NCI-H82 treated with DMSO at 0.1 percent for 48 hours (cell line): ENCODE measurements around the gene PMFBP1.

Experiments used
- DNase-seq: peaks from one replicate; lab custom pipeline; 2025; ENCODE audit not compliant: unreplicated experiment; lab: John Stamatoyannopoulos, UW

Gene PMFBP1

GRCh38 chr16:72172105-72173034, at the start of gene PMFBP1:
TSS of gene PMFBP1 (minus strand) at chr16:72172155. CDS start at chr16:72171208, 947 bp downstream.
- DNase-seq: no peak

- no peak for DNase-seq
These were observed 49.7 kb upstream of the PMFBP1 start for GRCh38 chr16:72221630-72222024.

- no peak for DNase-seq
These were observed 49.1 kb upstream of the PMFBP1 start for GRCh38 chr16:72220875-72221629.

- no peak for DNase-seq
These were observed 47.3 kb upstream of the PMFBP1 start for GRCh38 chr16:72219282-72219681.

GRCh38 chr16:72216767-72217166, 44.8 kb upstream of the PMFBP1 start:
- no peak for DNase-seq

- no peak for DNase-seq
These were observed 42.9 kb upstream of the PMFBP1 start for GRCh38 chr16:72214821-72215220.

GRCh38 chr16:72211110-72211509, 39.2 kb upstream of the PMFBP1 start:
- no peak for DNase-seq

GRCh38 chr16:72210555-72210954, 38.6 kb upstream of the PMFBP1 start:
- DNase-seq: no peak

GRCh38 chr16:72210072-72210471, 38.1 kb upstream of the PMFBP1 start:
- no peak for DNase-seq

DNA sequence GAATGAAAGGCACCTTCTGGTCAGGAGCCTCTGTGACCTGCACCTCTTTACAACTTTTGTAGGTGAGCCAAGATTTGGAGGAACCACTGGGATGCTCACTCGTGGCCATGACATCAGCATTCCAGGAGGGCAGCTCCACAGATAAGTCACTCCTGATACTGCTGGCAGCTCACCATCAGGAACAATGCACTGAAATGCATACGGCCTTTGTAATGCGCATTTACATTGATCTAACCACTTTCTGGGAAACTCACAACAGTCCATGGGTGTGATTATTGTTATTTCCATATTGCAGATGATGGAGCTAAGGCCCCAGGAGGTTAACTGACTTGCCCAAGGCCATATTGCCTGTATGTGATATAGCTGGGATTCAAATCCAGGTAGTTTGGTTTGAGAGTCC, 34.3 kb upstream of the PMFBP1 start:
- DNase-seq: no peak

DNA sequence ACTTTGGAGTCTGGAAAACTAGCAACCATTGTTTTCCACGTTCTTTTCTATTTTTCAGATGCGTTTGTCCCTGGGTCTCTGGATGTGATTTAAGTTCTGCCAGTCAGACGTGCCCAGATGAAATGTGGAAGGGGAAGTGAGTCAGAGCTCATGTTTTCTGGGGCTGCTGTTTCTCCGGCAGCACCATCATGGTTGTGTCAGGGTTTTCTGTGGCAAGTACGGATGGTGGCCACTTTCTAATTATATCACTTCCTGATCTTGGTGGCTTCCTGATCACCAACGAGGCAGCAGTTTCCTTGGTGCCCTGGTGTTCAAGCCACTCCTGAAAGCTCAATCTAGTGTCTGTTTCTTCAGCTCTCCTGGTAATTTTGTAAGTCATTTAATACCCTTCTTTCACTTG, 31.4 kb upstream of the PMFBP1 start:
- no peak for DNase-seq

- no peak for DNase-seq
These were observed 30.1 kb upstream of the PMFBP1 start for GRCh38 chr16:72202014-72202413.

DNA sequence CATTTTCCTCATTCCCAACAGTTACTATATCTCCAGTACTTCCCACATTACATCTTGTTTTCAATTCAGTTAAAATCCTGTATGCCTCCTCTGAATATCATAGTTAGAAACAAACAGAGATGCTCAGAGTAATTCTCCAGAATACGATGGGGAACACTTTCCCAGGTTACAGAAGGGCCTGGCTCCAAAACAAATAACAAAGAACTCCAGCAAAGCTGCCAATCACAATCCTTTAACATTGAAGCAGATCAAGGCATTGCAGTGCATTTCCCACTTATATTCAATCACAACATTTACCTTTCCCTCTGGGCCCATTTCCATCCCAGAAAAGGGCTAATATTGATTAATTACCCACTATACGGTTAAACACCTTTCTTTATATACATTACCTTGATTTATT, 29.4 kb upstream of the PMFBP1 start:
- DNase-seq: no peak

GRCh38 chr16:72199761-72200337, 27.9 kb upstream of the PMFBP1 start:
- no peak for DNase-seq

DNA sequence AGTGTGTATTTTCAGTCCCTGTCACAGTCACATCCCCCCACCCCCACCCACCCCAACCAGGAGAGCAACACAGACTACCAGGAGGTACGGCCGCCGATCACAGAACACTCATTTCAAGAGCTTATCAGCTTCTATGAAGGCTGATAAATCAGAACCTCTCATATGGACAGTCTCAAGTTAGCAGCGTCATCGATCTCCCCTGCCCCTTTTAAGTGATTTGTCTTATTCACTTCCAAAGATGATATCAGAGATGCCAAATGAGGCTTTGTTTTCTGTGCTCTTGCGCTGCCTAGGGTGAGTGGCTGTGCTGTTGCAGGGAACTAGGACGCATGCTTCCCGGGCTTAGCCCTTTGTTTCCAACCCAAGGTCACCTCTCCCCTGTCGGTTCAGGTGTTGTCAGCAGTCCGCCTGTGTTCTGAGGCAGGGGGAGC, 26.8 kb upstream of the PMFBP1 start:
- no peak for DNase-seq

DNA sequence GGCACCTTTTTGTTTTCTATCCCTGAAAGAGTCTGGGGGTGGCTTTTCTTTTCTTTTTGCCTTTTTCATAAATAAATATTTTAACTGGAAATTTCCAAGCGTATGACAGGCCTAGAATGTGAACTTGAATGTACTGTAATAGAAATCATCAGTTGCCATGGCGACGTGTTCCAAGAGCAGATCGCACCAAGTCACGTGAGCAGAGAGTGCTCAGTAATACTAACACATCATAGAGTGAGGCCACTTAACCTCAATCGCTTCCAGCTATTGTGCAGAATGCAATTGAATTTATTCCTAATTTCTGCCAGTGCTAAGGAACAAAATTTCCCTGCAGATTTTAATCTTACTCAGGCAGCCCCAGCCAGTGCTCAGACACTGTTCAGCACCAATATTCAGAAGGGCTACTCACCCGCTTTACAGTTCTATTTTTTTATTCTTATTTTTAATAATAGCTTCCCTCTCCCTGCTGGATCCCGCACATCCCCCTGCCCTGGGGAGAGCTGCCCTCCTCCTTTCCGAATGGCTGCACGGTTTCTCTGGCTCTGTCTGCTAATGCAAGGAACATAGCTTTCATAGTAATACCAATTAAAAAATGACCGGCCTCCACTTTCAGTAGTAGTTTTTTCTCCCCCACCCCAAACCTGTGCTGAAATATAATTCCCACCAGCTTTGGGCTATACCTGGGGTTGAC, 26.2 kb upstream of the PMFBP1 start:
- DNase-seq: no peak

DNA sequence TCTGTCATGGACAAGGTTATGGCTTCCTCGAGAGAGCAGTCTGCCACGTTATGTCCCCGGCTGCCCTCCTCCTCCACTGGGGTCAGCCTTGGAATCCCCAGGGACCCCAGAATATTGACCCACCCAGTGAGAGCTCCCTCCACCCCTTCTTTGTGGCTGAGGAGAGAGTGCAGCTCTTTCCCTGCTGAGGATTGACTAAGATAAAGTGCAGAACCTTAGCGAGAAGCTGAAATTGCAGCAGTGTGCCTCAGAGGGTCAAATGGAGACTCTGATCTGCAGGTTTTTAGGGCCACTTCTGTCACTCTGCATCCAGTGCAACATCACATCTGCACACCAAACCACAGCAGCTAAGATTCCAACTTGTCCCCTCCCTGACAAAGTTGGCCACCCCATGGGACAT, 25.6 kb upstream of the PMFBP1 start:
- DNase-seq: no peak

- DNase-seq: no peak
These were observed 23.7 kb upstream of the PMFBP1 start for GRCh38 chr16:72195609-72196008.

- DNase-seq: no peak
These were observed 19.6 kb upstream of the PMFBP1 start for GRCh38 chr16:72191551-72191950.

DNA sequence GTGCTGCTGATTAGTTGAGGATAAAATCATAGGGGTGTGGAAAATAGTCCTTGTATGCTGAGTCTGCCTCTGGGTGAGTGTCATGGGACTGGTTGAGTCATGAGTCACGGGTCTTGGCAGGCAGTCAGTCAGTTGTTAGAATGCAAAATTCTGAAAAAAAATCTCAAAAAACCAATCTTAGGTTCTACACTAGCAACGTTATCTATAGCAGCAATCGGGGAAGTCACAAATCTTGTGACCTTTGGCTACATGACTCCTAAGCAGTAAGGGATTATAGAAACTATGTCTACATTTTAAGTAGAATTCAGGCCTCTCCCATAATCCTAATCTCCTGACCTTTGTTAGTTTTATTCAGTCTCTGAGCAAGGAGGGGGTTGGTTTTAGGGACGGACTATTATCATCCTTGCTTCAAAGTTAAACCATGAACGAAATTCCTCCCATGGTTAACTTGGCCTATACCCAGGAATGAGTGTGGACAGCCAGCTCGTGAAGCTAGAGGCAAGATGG, 18.0 kb upstream of the PMFBP1 start:
- no peak for DNase-seq

DNA sequence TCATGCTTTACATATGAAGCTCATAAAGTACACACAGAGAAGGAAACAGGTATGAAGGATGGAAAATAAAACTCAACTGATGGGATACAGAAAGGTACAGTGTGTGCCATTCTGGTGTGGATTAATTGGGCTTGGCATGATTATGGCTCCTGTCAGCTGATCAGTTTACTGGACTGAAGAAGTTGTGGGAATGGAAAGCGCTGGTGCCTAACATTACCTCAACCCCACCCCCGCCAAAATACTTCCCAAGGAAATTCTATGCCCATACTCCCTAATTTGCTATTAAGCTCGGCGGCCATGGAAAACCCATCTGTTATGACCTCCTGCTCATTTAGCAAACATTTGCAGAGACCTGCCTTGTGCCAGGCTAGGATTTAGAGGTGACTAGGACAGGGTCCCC, 16.6 kb upstream of the PMFBP1 start:
- no peak for DNase-seq
